CD14-positive monocyte (primary cell): ENCODE data around the gene TMEM235. TPM values are rescaled to one million over a fixed set of nuclear protein-coding genes. Genes with fewer than 3 reads are reported as not detected.

Experiments used
- DNase-seq, 3 donors: peaks; one replicate each; pipeline ENCODE4 v3.0.0-alpha.2; 2011 to 2022
- H2AFZ ChIP-seq: 2 replicates; pipeline ENCODE4 v1.6.0; 2012; ENCODE audit warnings: mild to moderate bottlenecking, low read depth, low read length, inconsistent platforms; ENCODE audit not compliant: insufficient read depth, poor library complexity, severe bottlenecking
- H3K27ac ChIP-seq, 2 donors: 1 replicate in 1 of 2; 2 replicates in 1 of 2; pipeline ENCODE4 v1.5.1; 2012 to 2013; ENCODE audit warnings: low read length in 2 of 2, control low read depth in 1 of 2, inconsistent platforms in 1 of 2, low read depth in 1 of 2, mild to moderate bottlenecking in 1 of 2
- H3K27me3 ChIP-seq, 2 donors: one replicate each; pipeline versions ENCODE4 v1.6.0 to v1.6.1; 2011 to 2013; ENCODE audit warnings: low read length in 2 of 2; ENCODE audit not compliant: control insufficient read depth in 2 of 2, insufficient read depth in 2 of 2
- H3K36me3 ChIP-seq, 2 donors: replicated peaks in 1 of 2; 1 replicate in 1 of 2; 2 replicates in 1 of 2; pipeline versions ENCODE4 v1.5.1 to v1.6.1; 2012 to 2013; ENCODE audit warnings: low read length in 2 of 2, control low read depth in 1 of 2, inconsistent platforms in 1 of 2, mild to moderate bottlenecking in 1 of 2; ENCODE audit not compliant: insufficient read depth in 2 of 2, control insufficient read depth in 1 of 2
- H3K4me1 ChIP-seq, 2 donors: 1 replicate in 1 of 2; 2 replicates in 1 of 2; pipeline versions ENCODE4 v1.5.1 to v1.6.1; 2012 to 2013; ENCODE audit warnings: low read length in 2 of 2, control low read depth in 1 of 2, inconsistent platforms in 1 of 2, mild to moderate bottlenecking in 1 of 2, moderate library complexity in 1 of 2; ENCODE audit not compliant: insufficient read depth in 2 of 2, control insufficient read depth in 1 of 2
- H3K4me2 ChIP-seq: replicated peaks from 2 replicates; pipeline ENCODE3; 2012; ENCODE audit warnings: low read length, moderate library complexity, mild to moderate bottlenecking; ENCODE audit not compliant: poor library complexity, severe bottlenecking; ENCODE audit errors: extremely low read depth
- H3K4me3 ChIP-seq, 3 experiments: fragments of 200-600 bp in 1 of 3; sonication (generic) in 1 of 3; replicated peaks in 1 of 3; 1 replicate in 2 of 3; 2 replicates in 1 of 3; pipeline ENCODE4 v1.5.1; 2011 to 2013; ENCODE audit warnings: low read length in 3 of 3, mild to moderate bottlenecking in 3 of 3, control low read depth in 2 of 3, low read depth in 2 of 3, inconsistent platforms in 1 of 3, moderate library complexity in 1 of 3
- H3K79me2 ChIP-seq: 2 replicates; pipeline ENCODE4 v1.6.0; 2012; ENCODE audit warnings: mild to moderate bottlenecking, control low read depth, inconsistent platforms, low read length, moderate library complexity; ENCODE audit not compliant: insufficient read depth
- H3K9ac ChIP-seq: 2 replicates; pipeline ENCODE4 v1.6.0; 2017; ENCODE audit warnings: low read length, mild to moderate bottlenecking; ENCODE audit not compliant: insufficient read depth, poor library complexity, severe bottlenecking
- H3K9me3 ChIP-seq, 2 donors: replicated peaks in 1 of 2; 1 replicate in 1 of 2; 2 replicates in 1 of 2; pipeline versions ENCODE4 v1.5.1 to v1.6.1; 2012 to 2013; ENCODE audit warnings: low read length in 2 of 2, control low read depth in 1 of 2; ENCODE audit not compliant: control insufficient read depth in 1 of 2, insufficient read depth in 1 of 2
- H4K20me1 ChIP-seq: 2 replicates; pipeline ENCODE4 v1.6.0; 2012; ENCODE audit warnings: mild to moderate bottlenecking, low read length, control low read depth, moderate library complexity; ENCODE audit not compliant: insufficient read depth
- H3K27ac Mint-ChIP-seq, 7 donors: one replicate each; pipeline ENCODE4 v1.8.0; 2020; ENCODE audit warnings: mild to moderate bottlenecking in 7 of 7, mixed read lengths in 7 of 7, moderate library complexity in 6 of 7, inconsistent platforms in 2 of 7
- H3K27me3 Mint-ChIP-seq, 3 donors: one replicate each; pipeline ENCODE4 v1.8.0; 2021 to 2022; ENCODE audit warnings: low read depth in 3 of 3, mild to moderate bottlenecking in 3 of 3, mixed read lengths in 3 of 3, moderate library complexity in 3 of 3, inconsistent platforms in 1 of 3
- H3K36me3 Mint-ChIP-seq, 2 donors: one replicate each; pipeline ENCODE4 v1.8.0; 2020; ENCODE audit warnings: mixed read lengths in 2 of 2, inconsistent platforms in 1 of 2, mild to moderate bottlenecking in 1 of 2
- H3K4me1 Mint-ChIP-seq: one replicate; pipeline ENCODE4 v1.8.0; 2020; ENCODE audit warnings: mild to moderate bottlenecking, mixed read lengths
- H3K4me3 Mint-ChIP-seq, 2 donors: one replicate each; pipeline ENCODE4 v1.8.0; 2020; ENCODE audit warnings: mild to moderate bottlenecking in 2 of 2, mixed read lengths in 2 of 2, moderate library complexity in 1 of 2
- H3K9me3 Mint-ChIP-seq, 7 donors: one replicate each; pipeline ENCODE4 v1.8.0; 2020 to 2022; ENCODE audit warnings: mixed read lengths in 7 of 7, mild to moderate bottlenecking in 6 of 7, moderate library complexity in 6 of 7, inconsistent platforms in 2 of 7
- WGBS: methylation state at CpG from one replicate; pipeline ENCODE4 v1.1.5; 2013; ENCODE audit warnings: missing lambda C conversion rate; ENCODE audit not compliant: insufficient coverage; 5-methylcytosine and 5-hydroxymethylcytosine counted together
- intact Hi-C, 2 donors: fragments of 100-400 bp; cut with micrococcal nuclease; formaldehyde crosslinking; loops; one replicate each; pipeline versions ENCODE4 v1.15.0 to v1.15.1; 2023
- polyA plus RNA-seq, 3 donors: library from polyadenylated mRNA; depleted of rRNA in 1 of 3; unstranded in 2 of 3; stranded (reverse) in 1 of 3; fragments of 300-500 nt in 2 of 3; fragments of >200 nt in 1 of 3; fragmentation: Illumina TruSeq in 2 of 3; gene quantifications; 1 replicate in 2 of 3; 2 replicates in 1 of 3; pipeline ENCODE4 v1.2.3, GENCODE V29; 2012 to 2021
- TF ChIP-seq, protein P1 (sequence below): fragments of 200-600 bp; IDR thresholded peaks from one replicate; pipeline ENCODE4 v1.8.0; 2022; ENCODE audit warnings: antibody characterized with exemption, mild to moderate bottlenecking

Gene TMEM235
- polyA plus RNA-seq, 3 donors: not detected

DNA sequence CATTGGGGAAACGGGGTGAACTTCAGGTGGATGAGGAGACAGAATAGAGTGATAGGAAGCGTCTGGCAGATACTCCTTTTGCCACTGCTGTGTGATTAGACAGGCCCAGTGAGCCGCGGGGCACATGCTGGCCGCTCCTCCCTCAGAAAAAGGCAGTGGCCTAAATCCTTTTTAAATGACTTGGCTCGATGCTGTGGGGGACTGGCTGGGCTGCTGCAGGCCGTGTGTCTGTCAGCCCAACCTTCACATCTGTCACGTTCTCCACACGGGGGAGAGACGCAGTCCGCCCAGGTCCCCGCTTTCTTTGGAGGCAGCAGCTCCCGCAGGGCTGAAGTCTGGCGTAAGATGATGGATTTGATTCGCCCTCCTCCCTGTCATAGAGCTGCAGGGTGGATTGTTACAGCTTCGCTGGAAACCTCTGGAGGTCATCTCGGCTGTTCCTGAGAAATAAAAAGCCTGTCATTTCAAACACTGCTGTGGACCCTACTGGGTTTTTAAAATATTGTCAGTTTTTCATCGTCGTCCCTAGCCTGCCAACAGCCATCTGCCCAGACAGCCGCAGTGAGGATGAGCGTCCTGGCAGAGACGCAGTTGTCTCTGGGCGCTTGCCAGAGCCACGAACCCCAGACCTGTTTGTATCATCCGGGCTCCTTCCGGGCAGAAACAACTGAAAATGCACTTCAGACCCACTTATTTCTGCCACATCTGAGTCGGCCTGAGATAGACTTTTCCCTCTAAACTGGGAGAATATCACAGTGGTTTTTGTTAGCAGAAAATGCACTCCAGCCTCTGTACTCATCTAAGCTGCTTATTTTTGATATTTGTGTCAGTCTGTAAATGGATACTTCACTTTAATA lies 7.0 kb upstream of the TMEM235 start:
- 97% methylated on average over 22 of the region's 27 CpGs for WGBS
- Histone ChIP-seq H3K27ac (no peak overlapping the region), H3K9ac (no peak overlapping the region), H3K4me1 (peaks cover 13 to 14% of the 10 kb centered on the region in 2 donors), H4K20me1 (no peaks in the 10 kb centered on the region), H3K9me3 (no peaks in the 10 kb centered on the region), H3K27me3 (peaks cover 0 to 19% of the 10 kb centered on the region in 2 donors), H2AFZ (no peak overlapping the region), H3K4me3 (no peak overlapping the region), H3K4me2 (no peak overlapping the region), H3K79me2 (peaks cover 11% of the 10 kb centered on the region), H3K36me3 (peaks cover 33 to 56% of the 10 kb centered on the region in 2 donors)
- Mint-ChIP-seq H3K9me3 (no peaks in the 10 kb centered on the region), H3K36me3 (peaks cover 41 to 62% of the 10 kb centered on the region in 2 donors), H3K27ac (peak overlapping the region in 4 of 7 donors; percentile 4 to 66 (median 35)), H3K4me3 (no peak overlapping the region), H3K4me1 (peaks cover 18% of the 10 kb centered on the region), H3K27me3 (peaks cover 18 to 35% (median 29%) of the 10 kb centered on the region in 3 donors)
- no peak for DNase-seq
- TF ChIP-seq, protein P1, sequence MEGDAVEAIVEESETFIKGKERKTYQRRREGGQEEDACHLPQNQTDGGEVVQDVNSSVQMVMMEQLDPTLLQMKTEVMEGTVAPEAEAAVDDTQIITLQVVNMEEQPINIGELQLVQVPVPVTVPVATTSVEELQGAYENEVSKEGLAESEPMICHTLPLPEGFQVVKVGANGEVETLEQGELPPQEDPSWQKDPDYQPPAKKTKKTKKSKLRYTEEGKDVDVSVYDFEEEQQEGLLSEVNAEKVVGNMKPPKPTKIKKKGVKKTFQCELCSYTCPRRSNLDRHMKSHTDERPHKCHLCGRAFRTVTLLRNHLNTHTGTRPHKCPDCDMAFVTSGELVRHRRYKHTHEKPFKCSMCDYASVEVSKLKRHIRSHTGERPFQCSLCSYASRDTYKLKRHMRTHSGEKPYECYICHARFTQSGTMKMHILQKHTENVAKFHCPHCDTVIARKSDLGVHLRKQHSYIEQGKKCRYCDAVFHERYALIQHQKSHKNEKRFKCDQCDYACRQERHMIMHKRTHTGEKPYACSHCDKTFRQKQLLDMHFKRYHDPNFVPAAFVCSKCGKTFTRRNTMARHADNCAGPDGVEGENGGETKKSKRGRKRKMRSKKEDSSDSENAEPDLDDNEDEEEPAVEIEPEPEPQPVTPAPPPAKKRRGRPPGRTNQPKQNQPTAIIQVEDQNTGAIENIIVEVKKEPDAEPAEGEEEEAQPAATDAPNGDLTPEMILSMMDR: no peak
- intact Hi-C loops: no loop called here

DNA sequence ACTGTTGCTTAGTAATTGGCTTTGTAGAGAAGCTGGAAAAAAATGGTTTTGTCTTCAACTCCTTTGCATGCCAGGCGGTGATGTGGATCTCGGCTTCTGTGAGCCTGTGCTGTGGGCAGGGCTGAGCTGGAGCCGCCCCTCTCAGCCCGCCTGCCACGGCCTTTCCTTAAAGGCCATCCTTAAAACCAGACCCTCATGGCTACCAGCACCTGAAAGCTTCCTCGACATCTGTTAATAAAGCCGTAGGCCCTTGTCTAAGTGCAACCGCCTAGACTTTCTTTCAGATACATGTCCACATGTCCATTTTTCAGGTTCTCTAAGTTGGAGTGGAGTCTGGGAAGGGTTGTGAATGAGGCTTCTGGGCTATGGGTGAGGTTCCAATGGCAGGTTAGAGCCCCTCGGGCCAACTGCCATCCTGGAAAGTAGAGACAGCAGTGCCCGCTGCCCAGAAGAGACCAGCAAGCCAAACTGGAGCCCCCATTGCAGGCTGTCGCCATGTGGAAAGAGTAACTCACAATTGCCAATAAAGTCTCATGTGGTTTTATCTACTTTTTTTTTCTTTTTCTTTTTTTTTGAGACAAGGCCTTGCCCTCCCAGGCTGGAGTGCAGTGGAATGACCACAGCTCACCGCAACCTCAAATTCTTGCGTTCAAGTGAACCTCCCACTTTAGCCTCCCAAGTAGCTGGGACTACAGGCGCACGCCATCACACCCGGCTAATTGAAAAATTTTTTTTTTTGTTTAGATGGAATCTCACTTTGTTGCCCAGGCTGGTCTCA lies 6.2 kb upstream of the TMEM235 start:
- H3K27ac Mint-ChIP-seq: peak overlapping the region in 1 of 7 donors; percentile 41
- Histone ChIP-seq H3K27me3 (peaks cover 0 to 25% of the 10 kb centered on the region in 2 donors), H3K4me1 (peaks cover 13 to 14% of the 10 kb centered on the region in 2 donors), H2AFZ (no peak overlapping the region), H4K20me1 (no peaks in the 10 kb centered on the region), H3K4me3 (no peak overlapping the region), H3K27ac (no peak overlapping the region), H3K9me3 (no peaks in the 10 kb centered on the region), H3K9ac (no peak overlapping the region), H3K4me2 (no peak overlapping the region), H3K79me2 (peaks cover 6% of the 10 kb centered on the region), H3K36me3 (peaks cover 28 to 49% of the 10 kb centered on the region in 2 donors)
- H3K9me3 Mint-ChIP-seq: no peaks in the 10 kb centered on the region
- TF ChIP-seq, protein P1: no peak
- peaks cover 35 to 54% of the 10 kb centered on the region in 2 donors for H3K36me3 Mint-ChIP-seq
- intact Hi-C loops: no loop called here
- H3K4me1 Mint-ChIP-seq: peaks cover 18% of the 10 kb centered on the region
- no peak for DNase-seq
- WGBS: 92% methylated on average over 9 of the region's 16 CpGs
- H3K27me3 Mint-ChIP-seq: peaks cover 23 to 43% (median 36%) of the 10 kb centered on the region in 3 donors
- no peak overlapping the region for H3K4me3 Mint-ChIP-seq
